Fibroblast of pulmonary artery (primary cell): Measurements from ENCODE around the gene GSTK1.
"Not testable (repeated sequence)": the region's sequence is repeated elsewhere in the genome, so short reads cannot be mapped to it uniquely, and the experiment has no call there.

Experiments used
- DNase-seq: peaks from one replicate; pipeline ENCODE4 v3.0.0-alpha.2; 2010; ENCODE audit warnings: low read depth
- H3K4me3 ChIP-seq: replicated peaks from 2 replicates; pipeline ENCODE4 v1.5.1; 2011; ENCODE audit warnings: low read depth, mild to moderate bottlenecking, control low read depth, low read length, moderate library complexity
- CTCF ChIP-seq: IDR thresholded peaks from 2 replicates; pipeline ENCODE4 v1.5.1; 2011; ENCODE audit warnings: mild to moderate bottlenecking, control low read depth, low read length, inconsistent platforms; ENCODE audit errors: missing control alignments

GSTK1 gene

GRCh38 chr7:143286522-143286890, 23.3 kb downstream of the GSTK1 start:
- no peak for TF ChIP-seq CTCF
- DNase-seq = no peak
- H3K4me3 ChIP-seq = no peak overlapping the region

GRCh38 chr7:143287339-143287934, 24.2 kb downstream of the GSTK1 start:
- peak overlapping the region; percentile 86 for H3K4me3 ChIP-seq
- TF ChIP-seq CTCF = no peak
- no peak for DNase-seq

GRCh38 chr7:143287935-143288826, 24.9 kb downstream of the GSTK1 start, which contains the start of gene CASP2:
TSS of gene CASP2 (plus strand) at chr7:143288351. CDS start at chr7:143288456, 105 bp downstream.
- peak; percentile 22 for TF ChIP-seq CTCF
- DNase-seq = peak; percentile 97
- H3K4me3 ChIP-seq = peak within 1 kb of the TSS; percentile 86

GRCh38 chr7:143288836-143289235, 25.6 kb downstream of the GSTK1 start:
- TF ChIP-seq CTCF = no peak
- no peak for DNase-seq
- peak overlapping the region; percentile 86 for H3K4me3 ChIP-seq

GRCh38 chr7:143289421-143289820, 26.2 kb downstream of the GSTK1 start:
- TF ChIP-seq CTCF = no peak
- DNase-seq = no peak
- H3K4me3 ChIP-seq = peak overlapping the region; percentile 86

- not testable (repeated sequence) for DNase-seq
- H3K4me3 ChIP-seq = peak overlapping the region; percentile 86
These were observed 26.6 kb downstream of the GSTK1 start for GRCh38 chr7:143289888-143290287.

- H3K4me3 ChIP-seq = no peak overlapping the region
- TF ChIP-seq CTCF = no peak
- DNase-seq = no peak
These were observed 27.1 kb downstream of the GSTK1 start for GRCh38 chr7:143290293-143290692.
